WTC11 (cell line): ENCODE data around the gene TYSND1. TPM values are rescaled to one million over a fixed set of nuclear protein-coding genes. Genes with fewer than 3 reads are reported as not detected.

Experiments
- CREB1 ChIP-seq: sonication (generic); formaldehyde crosslinking; IDR thresholded peaks from 2 replicates; pipeline ENCODE4 v1.8.0; 2023; ENCODE audit warnings: mild to moderate bottlenecking, missing genetic modification reagents
- CREM ChIP-seq: sonication (generic); formaldehyde crosslinking; IDR thresholded peaks from 2 replicates; pipeline ENCODE4 v1.8.1; 2022; ENCODE audit warnings: mild to moderate bottlenecking, missing genetic modification reagents, moderate library complexity
- EMX1 ChIP-seq: fragments of 250-450 bp; sonication (Bioruptor Pico); IDR thresholded peaks from 2 replicates; pipeline ENCODE4 v1.8.0; 2021; ENCODE audit warnings: mild to moderate bottlenecking
- ESRRA ChIP-seq: sonication (generic); formaldehyde crosslinking; IDR thresholded peaks from 2 replicates; pipeline ENCODE4 v1.8.1; 2022; ENCODE audit warnings: mild to moderate bottlenecking, missing genetic modification reagents, borderline replicate concordance
- FOXK1 ChIP-seq: sonication (generic); formaldehyde crosslinking; IDR thresholded peaks from 2 replicates; pipeline ENCODE4 v1.8.0; 2022; ENCODE audit warnings: mild to moderate bottlenecking, moderate library complexity, missing genetic modification reagents
- GABPB1 ChIP-seq: sonication (generic); formaldehyde crosslinking; IDR thresholded peaks from 2 replicates; pipeline ENCODE4 v1.8.1; 2023; ENCODE audit warnings: mild to moderate bottlenecking, missing genetic modification reagents
- HMGA2 ChIP-seq: fragments of 250-450 bp; sonication (Bioruptor Pico); IDR thresholded peaks from 2 replicates; pipeline ENCODE4 v1.4.0; 2021; ENCODE audit warnings: mild to moderate bottlenecking, moderate library complexity
- IRF1 ChIP-seq: sonication (generic); formaldehyde crosslinking; IDR thresholded peaks from 2 replicates; pipeline ENCODE4 v1.8.0; 2023; ENCODE audit warnings: missing genetic modification reagents
- JUN ChIP-seq: sonication (generic); formaldehyde crosslinking; IDR thresholded peaks from 2 replicates; pipeline ENCODE4 v1.8.0; 2023; ENCODE audit warnings: mild to moderate bottlenecking, missing genetic modification reagents
- MLX ChIP-seq: sonication (generic); formaldehyde crosslinking; IDR thresholded peaks from 2 replicates; pipeline ENCODE4 v1.8.1; 2023; ENCODE audit warnings: mild to moderate bottlenecking, missing genetic modification reagents, moderate library complexity
- NR3C1 ChIP-seq: sonication (generic); formaldehyde crosslinking; conservative IDR thresholded peaks from 2 replicates; pipeline ENCODE4 v1.8.1; 2023; ENCODE audit warnings: low read depth, mild to moderate bottlenecking, missing genetic modification reagents
- OVOL2 ChIP-seq: fragments of 250-450 bp; sonication (Bioruptor Pico); IDR thresholded peaks from 2 replicates; pipeline ENCODE4 v1.9.0; 2021; ENCODE audit warnings: mild to moderate bottlenecking, borderline replicate concordance
- RELA ChIP-seq: sonication (generic); formaldehyde crosslinking; IDR thresholded peaks from 2 replicates; pipeline ENCODE4 v1.8.1; 2022; ENCODE audit warnings: missing genetic modification reagents, mild to moderate bottlenecking, borderline replicate concordance
- SMAD4 ChIP-seq: sonication (generic); formaldehyde crosslinking; IDR thresholded peaks from 2 replicates; pipeline ENCODE4 v1.8.0; 2022; ENCODE audit warnings: mild to moderate bottlenecking, missing genetic modification reagents
- TEAD1 ChIP-seq: sonication (generic); formaldehyde crosslinking; IDR thresholded peaks from 2 replicates; pipeline ENCODE4 v1.8.0; 2022; ENCODE audit warnings: mild to moderate bottlenecking, missing genetic modification reagents
- TEAD4 ChIP-seq: sonication (generic); formaldehyde crosslinking; IDR thresholded peaks from 2 replicates; pipeline ENCODE4 v1.8.0; 2022; ENCODE audit warnings: mild to moderate bottlenecking, missing genetic modification reagents
- USF1 ChIP-seq: sonication (generic); formaldehyde crosslinking; IDR thresholded peaks from 2 replicates; pipeline ENCODE4 v1.8.0; 2022; ENCODE audit warnings: mild to moderate bottlenecking, missing genetic modification reagents
- ZNF263 ChIP-seq: sonication (generic); formaldehyde crosslinking; IDR thresholded peaks from 2 replicates; pipeline ENCODE4 v1.8.1; 2022; ENCODE audit warnings: low read depth, mild to moderate bottlenecking, moderate library complexity, missing genetic modification reagents
- ZNF416 ChIP-seq: fragments of 250-450 bp; sonication (Bioruptor Pico); IDR thresholded peaks from 2 replicates; pipeline ENCODE4 v1.9.0; 2021; ENCODE audit warnings: mild to moderate bottlenecking, inconsistent platforms
- ZNF423 ChIP-seq: fragments of 250-450 bp; sonication (Bioruptor Pico); IDR thresholded peaks from 2 replicates; pipeline ENCODE4 v2.1.2; 2022; ENCODE audit warnings: mild to moderate bottlenecking, moderate library complexity
- total RNA-seq: library from RNA; stranded (reverse); gene quantifications from 3 replicates; pipeline ENCODE4 v1.2.3, GENCODE V29; 2021
- TF ChIP-seq, protein P1 (sequence below): sonication (generic); formaldehyde crosslinking; IDR thresholded peaks from 2 replicates; pipeline ENCODE4 v1.8.0; 2022; ENCODE audit warnings: mild to moderate bottlenecking, missing genetic modification reagents
- TF ChIP-seq, protein P2 (sequence below): fragments of 250-450 bp; sonication (Bioruptor Pico); IDR thresholded peaks from 2 replicates; pipeline ENCODE4 v1.8.0; 2021; ENCODE audit warnings: mild to moderate bottlenecking
- TF ChIP-seq, protein P3 (sequence below): fragments of 250-450 bp; sonication (Bioruptor Pico); IDR thresholded peaks from 2 replicates; pipeline ENCODE4 v1.9.0; 2021; ENCODE audit warnings: moderate library complexity, mild to moderate bottlenecking, inconsistent platforms, borderline replicate concordance
- TF ChIP-seq, protein P4 (sequence below): sonication (generic); formaldehyde crosslinking; IDR thresholded peaks from 2 replicates; pipeline ENCODE4 v1.8.0; 2022; ENCODE audit warnings: mild to moderate bottlenecking, missing genetic modification reagents
- TF ChIP-seq, protein P5 (sequence below): sonication (generic); formaldehyde crosslinking; IDR thresholded peaks from 2 replicates; pipeline ENCODE4 v1.8.0; 2023; ENCODE audit warnings: missing genetic modification reagents, mild to moderate bottlenecking, borderline replicate concordance
- TF ChIP-seq, protein P6 (sequence below): sonication (generic); formaldehyde crosslinking; IDR thresholded peaks from 2 replicates; pipeline ENCODE4 v1.8.0; 2022; ENCODE audit warnings: mild to moderate bottlenecking, missing genetic modification reagents

Gene TYSND1
- total RNA-seq, 1 experiment from 2014 or later, result 18.9 TPM

- TF ChIP-seq SMAD4 (CRISPR knock-in tag), result no peak
- peak; percentile 51; the same call in 1 of the 2 replicates for TF ChIP-seq FOXK1 (CRISPR knock-in tag)
- peak; percentile 50; the same call in 1 of the 2 replicates for TF ChIP-seq GABPB1 (CRISPR knock-in tag)
- TF ChIP-seq, protein P1, sequence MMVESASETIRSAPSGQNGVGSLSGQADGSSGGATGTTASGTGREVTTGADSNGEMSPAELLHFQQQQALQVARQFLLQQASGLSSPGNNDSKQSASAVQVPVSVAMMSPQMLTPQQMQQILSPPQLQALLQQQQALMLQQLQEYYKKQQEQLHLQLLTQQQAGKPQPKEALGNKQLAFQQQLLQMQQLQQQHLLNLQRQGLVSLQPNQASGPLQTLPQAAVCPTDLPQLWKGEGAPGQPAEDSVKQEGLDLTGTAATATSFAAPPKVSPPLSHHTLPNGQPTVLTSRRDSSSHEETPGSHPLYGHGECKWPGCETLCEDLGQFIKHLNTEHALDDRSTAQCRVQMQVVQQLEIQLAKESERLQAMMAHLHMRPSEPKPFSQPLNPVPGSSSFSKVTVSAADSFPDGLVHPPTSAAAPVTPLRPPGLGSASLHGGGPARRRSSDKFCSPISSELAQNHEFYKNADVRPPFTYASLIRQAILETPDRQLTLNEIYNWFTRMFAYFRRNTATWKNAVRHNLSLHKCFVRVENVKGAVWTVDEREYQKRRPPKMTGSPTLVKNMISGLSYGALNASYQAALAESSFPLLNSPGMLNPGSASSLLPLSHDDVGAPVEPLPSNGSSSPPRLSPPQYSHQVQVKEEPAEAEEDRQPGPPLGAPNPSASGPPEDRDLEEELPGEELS (CRISPR knock-in tag), result peak; percentile 70; the same call in 1 of the 2 replicates
- TF ChIP-seq, protein P2, sequence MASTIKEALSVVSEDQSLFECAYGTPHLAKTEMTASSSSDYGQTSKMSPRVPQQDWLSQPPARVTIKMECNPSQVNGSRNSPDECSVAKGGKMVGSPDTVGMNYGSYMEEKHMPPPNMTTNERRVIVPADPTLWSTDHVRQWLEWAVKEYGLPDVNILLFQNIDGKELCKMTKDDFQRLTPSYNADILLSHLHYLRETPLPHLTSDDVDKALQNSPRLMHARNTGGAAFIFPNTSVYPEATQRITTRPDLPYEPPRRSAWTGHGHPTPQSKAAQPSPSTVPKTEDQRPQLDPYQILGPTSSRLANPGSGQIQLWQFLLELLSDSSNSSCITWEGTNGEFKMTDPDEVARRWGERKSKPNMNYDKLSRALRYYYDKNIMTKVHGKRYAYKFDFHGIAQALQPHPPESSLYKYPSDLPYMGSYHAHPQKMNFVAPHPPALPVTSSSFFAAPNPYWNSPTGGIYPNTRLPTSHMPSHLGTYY, result no peak
- TF ChIP-seq OVOL2 (CRISPR knock-in tag), result no peak
- TF ChIP-seq MLX (CRISPR knock-in tag), result no peak
- no peak for TF ChIP-seq ZNF416
- peak; percentile 82; the same call in 1 of the 2 replicates for TF ChIP-seq ESRRA
- no peak for TF ChIP-seq IRF1 (CRISPR knock-in tag)
- TF ChIP-seq, protein P3, sequence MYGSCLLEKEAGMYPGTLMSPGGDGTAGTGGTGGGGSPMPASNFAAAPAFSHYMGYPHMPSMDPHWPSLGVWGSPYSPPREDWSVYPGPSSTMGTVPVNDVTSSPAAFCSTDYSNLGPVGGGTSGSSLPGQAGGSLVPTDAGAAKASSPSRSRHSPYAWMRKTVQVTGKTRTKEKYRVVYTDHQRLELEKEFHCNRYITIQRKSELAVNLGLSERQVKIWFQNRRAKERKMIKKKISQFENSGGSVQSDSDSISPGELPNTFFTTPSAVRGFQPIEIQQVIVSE (CRISPR knock-in tag), result no peak
- no peak for TF ChIP-seq JUN (CRISPR knock-in tag)
- no peak for TF ChIP-seq CREB1 (CRISPR knock-in tag)
- TF ChIP-seq TEAD1, result 0 out of 2 replicates have a peak, but pooled peaks have one; percentile 29
- TF ChIP-seq, protein P4, sequence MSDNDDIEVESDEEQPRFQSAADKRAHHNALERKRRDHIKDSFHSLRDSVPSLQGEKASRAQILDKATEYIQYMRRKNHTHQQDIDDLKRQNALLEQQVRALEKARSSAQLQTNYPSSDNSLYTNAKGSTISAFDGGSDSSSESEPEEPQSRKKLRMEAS (CRISPR knock-in tag), result peak; percentile 85
- TF ChIP-seq TEAD4 (CRISPR knock-in tag), result 0 out of 2 replicates have a peak, but pooled peaks have one; percentile 17
- TF ChIP-seq NR3C1 (CRISPR knock-in tag), result no peak
- no peak for TF ChIP-seq ZNF423 (CRISPR knock-in tag)
- no peak for TF ChIP-seq EMX1 (CRISPR knock-in tag)
- TF ChIP-seq, protein P5, sequence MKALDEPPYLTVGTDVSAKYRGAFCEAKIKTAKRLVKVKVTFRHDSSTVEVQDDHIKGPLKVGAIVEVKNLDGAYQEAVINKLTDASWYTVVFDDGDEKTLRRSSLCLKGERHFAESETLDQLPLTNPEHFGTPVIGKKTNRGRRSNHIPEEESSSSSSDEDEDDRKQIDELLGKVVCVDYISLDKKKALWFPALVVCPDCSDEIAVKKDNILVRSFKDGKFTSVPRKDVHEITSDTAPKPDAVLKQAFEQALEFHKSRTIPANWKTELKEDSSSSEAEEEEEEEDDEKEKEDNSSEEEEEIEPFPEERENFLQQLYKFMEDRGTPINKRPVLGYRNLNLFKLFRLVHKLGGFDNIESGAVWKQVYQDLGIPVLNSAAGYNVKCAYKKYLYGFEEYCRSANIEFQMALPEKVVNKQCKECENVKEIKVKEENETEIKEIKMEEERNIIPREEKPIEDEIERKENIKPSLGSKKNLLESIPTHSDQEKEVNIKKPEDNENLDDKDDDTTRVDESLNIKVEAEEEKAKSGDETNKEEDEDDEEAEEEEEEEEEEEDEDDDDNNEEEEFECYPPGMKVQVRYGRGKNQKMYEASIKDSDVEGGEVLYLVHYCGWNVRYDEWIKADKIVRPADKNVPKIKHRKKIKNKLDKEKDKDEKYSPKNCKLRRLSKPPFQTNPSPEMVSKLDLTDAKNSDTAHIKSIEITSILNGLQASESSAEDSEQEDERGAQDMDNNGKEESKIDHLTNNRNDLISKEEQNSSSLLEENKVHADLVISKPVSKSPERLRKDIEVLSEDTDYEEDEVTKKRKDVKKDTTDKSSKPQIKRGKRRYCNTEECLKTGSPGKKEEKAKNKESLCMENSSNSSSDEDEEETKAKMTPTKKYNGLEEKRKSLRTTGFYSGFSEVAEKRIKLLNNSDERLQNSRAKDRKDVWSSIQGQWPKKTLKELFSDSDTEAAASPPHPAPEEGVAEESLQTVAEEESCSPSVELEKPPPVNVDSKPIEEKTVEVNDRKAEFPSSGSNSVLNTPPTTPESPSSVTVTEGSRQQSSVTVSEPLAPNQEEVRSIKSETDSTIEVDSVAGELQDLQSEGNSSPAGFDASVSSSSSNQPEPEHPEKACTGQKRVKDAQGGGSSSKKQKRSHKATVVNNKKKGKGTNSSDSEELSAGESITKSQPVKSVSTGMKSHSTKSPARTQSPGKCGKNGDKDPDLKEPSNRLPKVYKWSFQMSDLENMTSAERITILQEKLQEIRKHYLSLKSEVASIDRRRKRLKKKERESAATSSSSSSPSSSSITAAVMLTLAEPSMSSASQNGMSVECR, result 0 out of 2 replicates have a peak, but pooled peaks have one; percentile 59
- TF ChIP-seq ZNF263 (CRISPR knock-in tag), result no peak
- 0 out of 2 replicates have a peak, but pooled peaks have one; percentile 34 for TF ChIP-seq CREM (CRISPR knock-in tag)
- TF ChIP-seq, protein P6, sequence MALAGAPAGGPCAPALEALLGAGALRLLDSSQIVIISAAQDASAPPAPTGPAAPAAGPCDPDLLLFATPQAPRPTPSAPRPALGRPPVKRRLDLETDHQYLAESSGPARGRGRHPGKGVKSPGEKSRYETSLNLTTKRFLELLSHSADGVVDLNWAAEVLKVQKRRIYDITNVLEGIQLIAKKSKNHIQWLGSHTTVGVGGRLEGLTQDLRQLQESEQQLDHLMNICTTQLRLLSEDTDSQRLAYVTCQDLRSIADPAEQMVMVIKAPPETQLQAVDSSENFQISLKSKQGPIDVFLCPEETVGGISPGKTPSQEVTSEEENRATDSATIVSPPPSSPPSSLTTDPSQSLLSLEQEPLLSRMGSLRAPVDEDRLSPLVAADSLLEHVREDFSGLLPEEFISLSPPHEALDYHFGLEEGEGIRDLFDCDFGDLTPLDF (CRISPR knock-in tag), result no peak
- no peak for TF ChIP-seq RELA (CRISPR knock-in tag)
- no peak for TF ChIP-seq HMGA2 (CRISPR knock-in tag)
- peak; percentile 15; the same call in 1 of the 2 replicates for TF ChIP-seq USF1 (CRISPR knock-in tag)
Observed at GRCh38 chr10:70132098-70133029, 14.1 kb downstream of the TYSND1 start, which contains the start of gene AIFM2 (continued).
